ENCODE data around the gene SMIM9.

DNA sequence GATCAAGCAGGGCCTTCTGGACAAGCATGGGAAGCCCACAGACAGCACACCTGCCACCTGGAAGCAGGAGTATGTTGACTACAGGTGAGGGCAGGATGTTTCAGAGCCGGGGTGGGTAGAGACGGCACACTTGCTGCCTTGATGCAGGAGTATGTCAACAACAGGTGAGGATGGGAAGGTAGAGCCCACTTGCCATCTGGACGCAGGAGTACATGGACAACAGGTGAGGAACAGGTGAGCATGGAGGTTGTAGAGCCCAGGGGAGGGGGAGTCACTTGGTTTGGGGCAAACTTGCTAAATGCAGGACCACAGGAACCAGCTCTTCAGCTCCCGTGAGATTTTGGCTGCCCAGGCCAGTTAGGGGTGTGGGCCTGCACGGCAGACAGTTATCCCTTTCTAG lies 59.8 kb downstream of the SMIM9 start:
- no peak for TF ChIP-seq CTCF (tag by site-specific recombination; IDR thresholded peaks at IDR 0.05)
- TF ChIP-seq HOXA7 (CRISPR knock-in tag; IDR thresholded peaks at IDR 0.05; ENCODE audit: borderline replicate concordance) = no peak
- no peak for TF ChIP-seq ZNF239 (tag by site-specific recombination; IDR thresholded peaks at IDR 0.05)
- TF ChIP-seq ZNF561 (tag by site-specific recombination; IDR thresholded peaks at IDR 0.05; ENCODE audit: borderline replicate concordance) = no peak
- no peak for TF ChIP-seq ZSCAN16 (tag by site-specific recombination; IDR thresholded peaks at IDR 0.05)
- TF ChIP-seq ZNF274 (IDR thresholded peaks at IDR 0.05; ENCODE audit: low read length) = no peak
- TF ChIP-seq ZNF274 (tag by site-specific recombination; IDR thresholded peaks at IDR 0.05; ENCODE audit: borderline replicate concordance) = no peak

Measured in HEK293 (cell line).